Endothelial cell of umbilical vein (primary cell): ENCODE measurements around the gene HIPK1. TPM values are rescaled to one million over a fixed set of nuclear protein-coding genes. Genes with fewer than 3 reads are reported as not detected.

Experiments
- BruUV-seq: library from RNA; stranded (reverse); fragments of 400-500 nt; replicated peaks from 2 replicates; lab custom pipeline; 2021; lab: Mats Ljungman, UMichigan
- CTCF ChIA-PET: fragments of 300-600, 350-600 bp; sonication (Branson Sonifier 250); formaldehyde crosslinking; loops from one replicate; lab custom pipeline; 2021; ENCODE audit warnings: antibody characterized with exemption, inconsistent platforms; lab: Charles Lee
- POLR2A ChIA-PET: fragments of 300-600, 350-600 bp; sonication (Branson Sonifier 250); formaldehyde crosslinking; loops from one replicate; lab custom pipeline; 2021; ENCODE audit warnings: antibody characterized with exemption, inconsistent platforms; lab: Charles Lee
- DNase-seq: peaks from one replicate; pipeline ENCODE4 v3.0.0-alpha.2; 2011; ENCODE audit warnings: low read depth, low spot score
- FAIRE-seq: peaks from 2 replicates; lab custom pipeline; 2011; peaks lifted over from hg19 to GRCh38; lab: Jason Lieb, UNC
- H2AFZ ChIP-seq: 2 replicates; pipeline ENCODE4 v1.6.0; 2012; ENCODE audit warnings: low read depth, low read length, control low read depth, inconsistent platforms
- H3K27ac ChIP-seq: 2 replicates; pipeline ENCODE4 v1.5.1; 2011; ENCODE audit warnings: low read depth, mild to moderate bottlenecking, control low read depth, low read length, moderate library complexity; ENCODE audit not compliant: insufficient read depth
- H3K27me3 ChIP-seq, 2 experiments: 2 replicates each; pipeline versions ENCODE4 v1.6.0 to v1.6.1; 2011; ENCODE audit warnings: low read length in 2 of 2, mixed read lengths in 1 of 2; ENCODE audit not compliant: control insufficient read depth in 2 of 2, insufficient read depth in 2 of 2
- H3K36me3 ChIP-seq, 2 experiments: 2 replicates in 1 of 2; 3 replicates in 1 of 2; pipeline ENCODE4 v1.5.1; 2011; ENCODE audit warnings: low read length in 2 of 2, mild to moderate bottlenecking in 1 of 2, moderate library complexity in 1 of 2; ENCODE audit not compliant: control insufficient read depth in 2 of 2, insufficient read depth in 2 of 2; ENCODE audit errors: extremely low read depth in 1 of 2
- H3K4me1 ChIP-seq: 3 replicates; pipeline ENCODE4 v1.5.1; 2011; ENCODE audit warnings: mild to moderate bottlenecking, low read length; ENCODE audit not compliant: control insufficient read depth, insufficient read depth; ENCODE audit errors: extremely low read depth
- H3K4me2 ChIP-seq: 2 replicates; pipeline ENCODE4 v1.6.1; 2011; ENCODE audit warnings: low read length, control low read depth, mixed read lengths; ENCODE audit not compliant: insufficient read depth
- H3K4me3 ChIP-seq, 3 experiments: fragments of 200-600 bp in 1 of 3; sonication (generic), shearing (Covaris generic) in 1 of 3; replicated peaks in 1 of 3; 2 replicates each; pipeline ENCODE4 v1.5.1; 2011 to 2016; ENCODE audit warnings: control low read depth in 3 of 3, low read length in 3 of 3, mild to moderate bottlenecking in 2 of 3, inconsistent platforms in 1 of 3, low read depth in 1 of 3, moderate library complexity in 1 of 3; ENCODE audit not compliant: insufficient read depth in 1 of 3
- H3K79me2 ChIP-seq: 2 replicates; pipeline ENCODE4 v1.6.0; 2012; ENCODE audit warnings: low read length, inconsistent platforms; ENCODE audit not compliant: control insufficient read depth, insufficient read depth
- H3K9ac ChIP-seq: replicated peaks from 2 replicates; pipeline ENCODE3; 2011; ENCODE audit warnings: low read length, control low read depth; ENCODE audit not compliant: insufficient read depth; ENCODE audit errors: extremely low read depth
- H3K9me1 ChIP-seq: replicated peaks from 3 replicates; pipeline ENCODE4 v1.6.0; 2011; ENCODE audit warnings: mild to moderate bottlenecking, low read length; ENCODE audit not compliant: control insufficient read depth, insufficient read depth; ENCODE audit errors: extremely low read depth
- H3K9me3 ChIP-seq: replicated peaks from 2 replicates; pipeline ENCODE4 v1.5.1; 2012; ENCODE audit warnings: low read length, inconsistent platforms; ENCODE audit not compliant: control insufficient read depth, insufficient read depth
- H4K20me1 ChIP-seq: replicated peaks from 2 replicates; pipeline ENCODE3; 2011; ENCODE audit warnings: mild to moderate bottlenecking, low read length; ENCODE audit not compliant: control insufficient read depth, insufficient read depth; ENCODE audit errors: extremely low read depth
- CTCF ChIP-seq, 2 donors: IDR thresholded peaks; 1 replicate in 1 of 2; 2 replicates in 1 of 2; pipeline ENCODE4 v1.5.1; 2011; ENCODE audit warnings: low read length in 2 of 2, mild to moderate bottlenecking in 2 of 2, moderate library complexity in 2 of 2, control low read depth in 1 of 2, inconsistent platforms in 1 of 2, low read depth in 1 of 2; ENCODE audit not compliant: insufficient read depth in 1 of 2; ENCODE audit errors: extremely low read depth in 1 of 2
- EZH2 ChIP-seq: IDR thresholded peaks from 2 replicates; pipeline ENCODE4 v1.6.1; 2012; ENCODE audit warnings: borderline replicate concordance, low read depth, mild to moderate bottlenecking, moderate library complexity, low read length, inconsistent platforms; ENCODE audit not compliant: severe bottlenecking
- FOS ChIP-seq: IDR thresholded peaks from 2 replicates; pipeline ENCODE4 v1.6.1; 2011; ENCODE audit warnings: mild to moderate bottlenecking, low read length, moderate library complexity, borderline replicate concordance; ENCODE audit not compliant: insufficient read depth
- GATA2 ChIP-seq: IDR thresholded peaks from 2 replicates; pipeline ENCODE4 v1.7.0; 2011; ENCODE audit warnings: low read depth, mild to moderate bottlenecking, moderate library complexity, mixed read lengths, low read length; ENCODE audit not compliant: insufficient read length, insufficient read depth
- JUN ChIP-seq: IDR thresholded peaks from 2 replicates; pipeline ENCODE4 v1.6.1; 2011; ENCODE audit warnings: borderline replicate concordance, low read depth; ENCODE audit not compliant: insufficient read length, insufficient read depth
- MAX ChIP-seq: IDR thresholded peaks from 2 replicates; pipeline ENCODE4 v1.6.1; 2011; ENCODE audit not compliant: insufficient read depth, insufficient read length
- MYC ChIP-seq: IDR thresholded peaks from one replicate; pipeline ENCODE4 v1.6.1; 2011; ENCODE audit warnings: mild to moderate bottlenecking, low read depth, low read length
- POLR2A ChIP-seq: IDR thresholded peaks from 2 replicates; pipeline ENCODE4 v1.6.1; 2012; ENCODE audit warnings: low read depth, mild to moderate bottlenecking, control low read depth, low read length
- POLR2AphosphoS5 ChIP-seq: IDR thresholded peaks from 2 replicates; pipeline ENCODE4 v1.6.1; 2012; ENCODE audit warnings: low read depth, mild to moderate bottlenecking, control low read depth, low read length, moderate library complexity; ENCODE audit not compliant: insufficient read depth
- dilution Hi-C: fragments of 300-500 bp; cut with MboI; formaldehyde crosslinking; loops from one replicate; pipeline ENCODE4 v1.15.0; 2019; ENCODE audit warnings: low sequenced_read_pairs; ENCODE audit not compliant: extremely low pct_ligation_motif_present
- intact Hi-C: fragments of 100-400 bp; cut with micrococcal nuclease; formaldehyde crosslinking; loops from one replicate; pipeline ENCODE4 v1.10.0; 2022
- polyA plus RNA-seq, 4 experiments: library from polyadenylated mRNA; depleted of rRNA in 3 of 4; stranded (reverse) in 3 of 4; unstranded in 1 of 4; fragments of >200 nt; gene quantifications; 2 replicates each; pipeline versions ENCODE4 v1.2.1 to v1.2.3, GENCODE V29; 2011 to 2012; ENCODE audit warnings: missing spikeins in 1 of 4
- total RNA-seq: library from RNA; stranded (reverse); gene quantifications from 2 replicates; pipeline ENCODE4 v1.2.3, GENCODE V29; 2021

Gene HIPK1
- total and polyA plus RNA-seq, 2 donors (not counting 3 experiments of a cell fraction or from before 2014, with no cell fraction given): 39.3 to 56.1 TPM

GRCh38 chr1:113917400-113918082 lies 11.6 kb upstream of the HIPK1 start:
- Histone ChIP-seq H3K27ac (no peak overlapping the region), H3K9me3 (no peaks in the 10 kb centered on the region), H3K27me3 (peaks cover 2% of the 10 kb centered on the region in 2 experiments), H3K36me3 (no peaks in the 10 kb centered on the region), H3K9me1 (no peaks in the 10 kb centered on the region), H3K4me1 (no peaks in the 10 kb centered on the region), H3K79me2 (no peaks in the 10 kb centered on the region), H3K9ac (no peak overlapping the region), H3K4me3 (no peak overlapping the region), H3K4me2 (no peak overlapping the region), H2AFZ (no peak overlapping the region), H4K20me1 (no peaks in the 10 kb centered on the region)
- FAIRE-seq (no peak), DNase-seq (no peak)
- ChIA-PET POLR2A (interaction anchor here (0.6 kb wide), 1 partner anchor 9 kb away, joined by 3 read pairs; no protein-coding TSS in a partner anchor), CTCF (interaction anchor here (1.4 kb wide), 1 partner anchor 82 kb away, joined by 3 read pairs; no protein-coding TSS in a partner anchor)
- BruUV-seq: no TSS peak
- dilution Hi-C loops (no loop called here), intact Hi-C loops (no loop called here)
- TF ChIP-seq MYC (no peak), EZH2 (no peak), CTCF (IDR thresholded peaks at IDR 0.05; ENCODE audit: extremely low read depth in 1 of 2, insufficient read depth in 1 of 2, low read depth in 1 of 2, low read length in 2 of 2) (no peak), JUN (no peak), FOS (no peak), MAX (no peak), GATA2 (no peak), POLR2AphosphoS5 (no peak), POLR2A (no peak)
